Measurements from ENCODE around the gene STAB1.

The STAB1 gene

DNA sequence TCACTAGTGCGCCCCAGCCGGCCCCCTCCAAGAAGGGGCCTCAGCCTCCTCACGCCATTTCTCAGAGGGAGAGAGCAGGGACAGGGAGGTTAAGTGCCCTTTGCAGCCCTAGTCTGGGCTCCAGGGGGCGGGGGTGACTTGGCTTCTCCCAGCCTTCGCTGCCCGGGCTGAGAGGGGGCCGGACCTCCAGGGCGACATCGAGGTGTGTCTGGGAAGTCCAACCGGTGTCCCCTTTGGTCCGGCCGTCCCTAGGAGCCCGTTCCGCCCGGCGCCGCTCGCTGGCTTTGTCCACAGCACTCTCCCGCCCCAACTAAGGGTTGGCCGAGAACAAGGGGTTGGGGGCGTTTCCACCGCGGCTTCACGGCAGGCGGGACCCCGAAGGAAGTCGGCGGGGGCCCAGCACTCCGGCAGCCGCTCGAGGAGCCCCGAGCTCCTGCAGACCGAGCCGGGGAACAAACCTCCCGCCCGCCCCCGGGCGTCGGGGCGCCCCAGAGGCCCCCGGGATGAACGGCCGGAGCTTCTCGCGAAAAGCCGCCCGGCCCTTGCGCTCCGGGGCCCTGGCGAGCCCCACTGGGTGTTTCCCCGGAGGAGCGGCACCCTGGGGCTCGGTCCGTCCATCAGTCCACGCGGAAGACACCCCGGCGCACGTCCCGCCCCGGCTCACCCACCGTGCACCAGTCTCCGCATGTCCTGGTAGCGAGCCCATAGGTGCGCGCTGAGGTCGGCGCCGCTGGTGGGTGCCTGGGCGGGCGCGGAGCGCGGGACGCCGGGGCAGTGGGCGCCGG is 37.9 kb downstream of the STAB1 start:
- TF ChIP-seq, protein P1, sequence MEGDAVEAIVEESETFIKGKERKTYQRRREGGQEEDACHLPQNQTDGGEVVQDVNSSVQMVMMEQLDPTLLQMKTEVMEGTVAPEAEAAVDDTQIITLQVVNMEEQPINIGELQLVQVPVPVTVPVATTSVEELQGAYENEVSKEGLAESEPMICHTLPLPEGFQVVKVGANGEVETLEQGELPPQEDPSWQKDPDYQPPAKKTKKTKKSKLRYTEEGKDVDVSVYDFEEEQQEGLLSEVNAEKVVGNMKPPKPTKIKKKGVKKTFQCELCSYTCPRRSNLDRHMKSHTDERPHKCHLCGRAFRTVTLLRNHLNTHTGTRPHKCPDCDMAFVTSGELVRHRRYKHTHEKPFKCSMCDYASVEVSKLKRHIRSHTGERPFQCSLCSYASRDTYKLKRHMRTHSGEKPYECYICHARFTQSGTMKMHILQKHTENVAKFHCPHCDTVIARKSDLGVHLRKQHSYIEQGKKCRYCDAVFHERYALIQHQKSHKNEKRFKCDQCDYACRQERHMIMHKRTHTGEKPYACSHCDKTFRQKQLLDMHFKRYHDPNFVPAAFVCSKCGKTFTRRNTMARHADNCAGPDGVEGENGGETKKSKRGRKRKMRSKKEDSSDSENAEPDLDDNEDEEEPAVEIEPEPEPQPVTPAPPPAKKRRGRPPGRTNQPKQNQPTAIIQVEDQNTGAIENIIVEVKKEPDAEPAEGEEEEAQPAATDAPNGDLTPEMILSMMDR (IDR thresholded peaks at IDR 0.05; ENCODE audit: extremely low read depth, missing control alignments) = no peak
- peak; percentile 72 for DNase-seq (ENCODE audit: low spot score)

DNA sequence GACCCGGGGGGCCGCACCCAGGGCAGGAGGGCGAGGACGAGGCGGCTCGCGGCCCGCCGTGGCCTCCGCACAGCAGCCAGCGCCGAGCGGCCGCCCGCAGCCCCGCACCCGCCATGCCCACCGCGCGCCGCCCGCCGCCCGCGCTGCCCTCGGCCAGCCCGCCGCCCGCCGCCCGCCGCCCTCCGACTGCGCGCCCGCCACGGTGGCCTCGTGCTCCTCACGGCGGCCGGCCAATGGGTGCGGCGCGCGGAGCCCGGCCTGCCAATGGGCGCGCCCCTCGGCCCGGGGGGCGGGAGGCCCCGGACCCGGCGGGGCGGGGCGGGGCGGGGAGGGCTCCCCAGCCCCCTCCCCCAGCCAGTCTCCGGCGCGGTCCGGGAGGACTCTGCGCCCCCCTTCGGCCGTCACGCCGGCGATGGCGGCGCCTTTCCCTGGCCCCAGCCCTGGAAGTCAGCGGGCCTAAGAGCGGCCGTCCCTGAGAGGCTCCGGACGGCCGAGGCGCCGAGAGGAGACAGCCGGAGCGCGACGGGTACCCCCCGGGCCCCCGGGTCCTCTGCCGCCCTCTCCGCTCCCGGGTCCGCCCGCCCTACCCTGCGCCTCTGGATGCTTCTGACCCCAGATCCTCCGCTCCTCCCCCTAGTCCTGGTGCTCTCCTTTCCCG is 38.6 kb downstream of the STAB1 start, which contains the start of gene NT5DC2:
TSS of gene NT5DC2 (minus strand) at position 235 of the 658 bp plus-strand sequence. CDS start at position 115, 120 bp downstream.
- DNase-seq (ENCODE audit: low spot score) = peak; percentile 99
- TF ChIP-seq, protein P1 (IDR thresholded peaks at IDR 0.05; ENCODE audit: extremely low read depth, missing control alignments) = no peak

DNA sequence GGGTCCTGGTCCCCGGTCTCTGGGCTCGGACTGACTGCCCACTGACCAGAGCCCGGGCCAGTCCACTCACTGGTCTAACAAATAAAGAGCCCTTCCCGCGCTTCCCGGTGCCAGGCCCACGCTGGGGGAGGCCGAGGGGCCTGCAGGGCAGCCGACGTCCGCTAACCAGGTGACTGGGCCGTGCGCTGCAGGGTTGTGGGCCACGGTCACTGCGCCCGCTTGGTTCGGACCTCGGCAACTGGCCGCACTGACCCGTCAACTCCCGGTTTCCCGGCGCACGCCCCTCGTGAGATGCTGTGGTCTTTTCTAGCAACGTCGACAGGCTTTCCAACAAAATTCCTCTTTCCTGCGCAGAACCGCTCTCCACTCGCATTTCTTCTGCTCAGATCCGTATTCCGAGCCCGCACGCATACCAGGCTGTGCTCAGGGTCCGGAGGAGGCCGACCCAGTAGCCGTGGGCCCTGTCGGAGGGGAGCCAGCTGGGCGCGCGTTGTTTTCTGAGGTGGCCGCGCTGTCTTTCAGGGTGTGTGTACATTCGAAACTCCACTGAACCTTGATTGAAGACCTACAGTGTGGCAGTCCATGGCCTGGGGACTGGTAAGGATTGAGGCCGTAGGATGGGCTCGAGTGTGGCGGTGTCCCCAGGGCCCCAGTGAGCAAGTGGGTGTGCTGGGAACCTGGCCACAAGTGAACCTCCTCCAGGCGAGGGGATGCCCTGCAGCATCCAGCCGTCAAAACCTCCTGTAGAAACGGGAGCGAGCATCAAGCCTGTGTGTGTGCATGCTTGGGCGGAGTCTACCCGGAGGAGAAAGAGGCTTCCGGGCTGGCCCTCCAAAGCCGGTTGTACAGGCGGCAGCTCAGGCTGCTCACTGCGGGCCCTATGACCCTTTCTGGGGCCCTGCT is 39.4 kb downstream of the STAB1 start:
- TF ChIP-seq, protein P1 (IDR thresholded peaks at IDR 0.05; ENCODE audit: extremely low read depth, missing control alignments) = no peak
- DNase-seq (ENCODE audit: low spot score) = peak; percentile 18

DNA sequence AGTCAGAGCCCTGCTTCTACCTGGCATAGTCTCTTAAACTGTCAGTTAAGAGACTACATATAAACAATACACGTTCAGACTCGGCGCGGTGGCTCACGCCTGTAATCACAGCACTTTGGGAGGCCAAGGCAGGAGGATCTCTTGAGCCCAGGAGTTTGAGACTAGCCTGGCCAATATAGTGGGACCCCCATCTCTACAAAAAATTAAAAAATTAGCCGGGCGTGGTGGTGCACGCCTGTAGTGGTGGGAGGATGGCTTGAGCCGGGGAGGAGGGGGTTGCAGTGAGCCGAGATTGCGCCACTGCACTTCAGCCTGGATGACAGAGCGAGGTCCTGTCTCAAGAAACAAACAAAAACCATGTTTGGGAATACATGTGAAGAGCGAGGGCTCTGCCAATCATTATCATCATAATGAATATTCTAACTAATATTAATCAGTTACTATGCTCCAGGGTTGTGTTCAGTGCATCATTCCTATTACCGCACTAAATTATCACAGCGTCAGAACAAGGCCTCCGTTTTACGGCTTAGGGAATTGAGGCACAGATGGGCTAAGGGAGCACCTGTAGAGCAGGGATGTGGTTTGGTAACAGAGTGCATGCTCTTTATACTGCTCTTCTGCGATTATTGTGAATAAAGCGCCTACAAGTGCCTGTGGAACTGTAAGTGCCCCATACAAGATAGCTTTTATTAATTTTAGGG is 40.4 kb downstream of the STAB1 start:
- DNase-seq (ENCODE audit: low spot score) = no peak
- TF ChIP-seq, protein P1 (IDR thresholded peaks at IDR 0.05; ENCODE audit: extremely low read depth, missing control alignments) = no peak

DNA sequence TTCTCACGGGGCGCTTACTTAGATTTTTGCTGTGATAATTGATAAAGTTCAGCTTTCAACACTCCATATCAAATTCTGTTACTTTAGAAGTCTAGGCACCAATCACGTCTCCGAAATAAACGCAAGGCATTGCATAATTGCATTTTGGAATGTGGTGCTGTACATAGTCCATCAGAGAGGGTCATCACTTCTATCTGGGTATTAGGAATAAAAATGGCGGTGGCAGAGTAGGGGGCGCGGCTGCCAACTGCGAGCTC is 40.9 kb downstream of the STAB1 start:
- DNase-seq (ENCODE audit: low spot score) = no peak
- TF ChIP-seq, protein P1 (IDR thresholded peaks at IDR 0.05; ENCODE audit: extremely low read depth, missing control alignments) = no peak

DNA sequence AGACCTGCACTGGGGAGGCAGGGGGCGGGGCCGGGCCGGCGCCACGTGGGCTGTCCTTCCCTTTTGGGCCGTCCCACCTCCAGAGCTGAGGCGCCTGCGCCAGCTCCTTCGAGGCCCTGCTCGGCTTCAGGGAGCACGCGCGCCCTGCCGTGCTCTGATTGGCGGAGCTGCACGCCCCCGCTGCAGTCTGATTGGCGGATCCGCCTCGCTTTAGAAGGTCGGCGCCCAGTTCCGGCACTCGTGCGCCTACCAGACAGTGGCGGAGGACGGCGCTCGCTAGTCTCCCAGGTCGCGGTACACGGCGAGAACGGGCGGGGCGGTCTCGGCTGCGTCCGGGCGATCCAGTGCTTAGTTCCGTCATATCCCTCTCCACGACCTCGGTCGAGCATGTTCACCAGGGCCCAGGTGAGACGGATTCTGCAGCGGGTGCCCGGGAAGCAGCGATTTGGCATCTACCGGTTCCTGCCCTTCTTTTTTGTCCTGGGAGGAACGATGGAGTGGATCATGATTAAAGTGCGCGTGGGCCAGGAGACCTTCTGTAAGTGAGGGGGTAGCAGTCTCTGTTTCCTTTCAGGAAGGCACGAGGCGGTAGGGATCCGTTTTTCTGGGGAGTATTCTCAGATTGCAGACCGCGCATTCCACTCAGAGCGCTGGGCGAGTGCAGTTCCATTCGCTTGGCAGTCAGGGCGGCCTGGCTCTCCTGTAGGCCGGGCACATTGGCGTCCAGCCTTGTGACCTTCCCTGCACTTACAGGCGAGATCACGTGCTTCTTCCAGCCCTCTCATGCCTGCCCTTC is 41.4 kb downstream of the STAB1 start, which contains the start of gene UQCC5:
TSS of gene UQCC5 (plus strand) at position 237 of the 796 bp plus-strand sequence. CDS start at position 388, 151 bp downstream.
- peak; percentile 97 for DNase-seq (ENCODE audit: low spot score)
- TF ChIP-seq, protein P1 (IDR thresholded peaks at IDR 0.05; ENCODE audit: extremely low read depth, missing control alignments) = no peak

All from GM20000 (cell line).